ENCODE data around the gene NLGN1.

NLGN1 gene

GRCh38 chr3:173939331-173939730 is 541.8 kb downstream of the NLGN1 start:
- no peak overlapping the region for H3K27ac Mint-ChIP-seq
- H3K4me1 Mint-ChIP-seq (ENCODE audit: low read depth): no peaks in the 10 kb centered on the region
- no peaks in the 10 kb centered on the region for H3K27me3 Mint-ChIP-seq (ENCODE audit: low read depth)
- H3K9me3 Mint-ChIP-seq: no peaks in the 10 kb centered on the region
- H3K36me3 Mint-ChIP-seq (ENCODE audit: low read depth): no peaks in the 10 kb centered on the region
- H3K4me3 Mint-ChIP-seq: no peak overlapping the region
- no peak for DNase-seq (ENCODE audit: low spot score)

- DNase-seq (ENCODE audit: low spot score): no peak
- Mint-ChIP-seq H3K27ac (no peak overlapping the region), H3K27me3 (ENCODE audit: low read depth) (no peaks in the 10 kb centered on the region), H3K36me3 (ENCODE audit: low read depth) (no peaks in the 10 kb centered on the region), H3K4me1 (ENCODE audit: low read depth) (no peaks in the 10 kb centered on the region), H3K9me3 (no peaks in the 10 kb centered on the region), H3K4me3 (no peak overlapping the region)
Observed at GRCh38 chr3:173943264-173943663, 545.7 kb downstream of the NLGN1 start.

GRCh38 chr3:173945170-173945569 is 547.6 kb downstream of the NLGN1 start:
- H3K4me1 Mint-ChIP-seq (ENCODE audit: low read depth): no peaks in the 10 kb centered on the region
- no peak overlapping the region for H3K27ac Mint-ChIP-seq
- H3K9me3 Mint-ChIP-seq: no peaks in the 10 kb centered on the region
- no peak overlapping the region for H3K4me3 Mint-ChIP-seq
- H3K36me3 Mint-ChIP-seq (ENCODE audit: low read depth): no peaks in the 10 kb centered on the region
- DNase-seq (ENCODE audit: low spot score): no peak
- no peaks in the 10 kb centered on the region for H3K27me3 Mint-ChIP-seq (ENCODE audit: low read depth)

GRCh38 chr3:173945806-173946205 is 548.3 kb downstream of the NLGN1 start:
- H3K4me1 Mint-ChIP-seq (ENCODE audit: low read depth): no peaks in the 10 kb centered on the region

GRCh38 chr3:173954647-173955046 is 557.1 kb downstream of the NLGN1 start:
- no peak overlapping the region for H3K4me3 Mint-ChIP-seq
- H3K27ac Mint-ChIP-seq: no peak overlapping the region
- no peaks in the 10 kb centered on the region for H3K36me3 Mint-ChIP-seq (ENCODE audit: low read depth)
- no peaks in the 10 kb centered on the region for H3K4me1 Mint-ChIP-seq (ENCODE audit: low read depth)
- no peak for DNase-seq (ENCODE audit: low spot score)
- H3K9me3 Mint-ChIP-seq: no peaks in the 10 kb centered on the region
- H3K27me3 Mint-ChIP-seq (ENCODE audit: low read depth): no peaks in the 10 kb centered on the region

More at GRCh38 chr3:173945806-173946205, 548.3 kb downstream of the NLGN1 start:
- no peaks in the 10 kb centered on the region for H3K36me3 Mint-ChIP-seq (ENCODE audit: low read depth)
- no peaks in the 10 kb centered on the region for H3K9me3 Mint-ChIP-seq
- no peak overlapping the region for H3K27ac Mint-ChIP-seq
- no peak for DNase-seq (ENCODE audit: low spot score)
- no peak overlapping the region for H3K4me3 Mint-ChIP-seq
- H3K27me3 Mint-ChIP-seq (ENCODE audit: low read depth): no peaks in the 10 kb centered on the region

- H3K4me1 Mint-ChIP-seq (ENCODE audit: low read depth): no peaks in the 10 kb centered on the region
- no peaks in the 10 kb centered on the region for H3K27me3 Mint-ChIP-seq (ENCODE audit: low read depth)
- H3K9me3 Mint-ChIP-seq: no peaks in the 10 kb centered on the region
- H3K36me3 Mint-ChIP-seq (ENCODE audit: low read depth): no peaks in the 10 kb centered on the region
- DNase-seq (ENCODE audit: low spot score): no peak
- H3K4me3 Mint-ChIP-seq: no peak overlapping the region
- H3K27ac Mint-ChIP-seq: no peak overlapping the region
Observed at GRCh38 chr3:173957646-173958045, 560.1 kb downstream of the NLGN1 start.

GRCh38 chr3:173958805-173959204 is 561.3 kb downstream of the NLGN1 start:
- Mint-ChIP-seq H3K27me3 (ENCODE audit: low read depth) (no peaks in the 10 kb centered on the region), H3K4me3 (no peak overlapping the region), H3K9me3 (no peaks in the 10 kb centered on the region), H3K4me1 (ENCODE audit: low read depth) (no peaks in the 10 kb centered on the region), H3K27ac (no peak overlapping the region), H3K36me3 (ENCODE audit: low read depth) (no peaks in the 10 kb centered on the region)
- DNase-seq (ENCODE audit: low spot score): no peak

GRCh38 chr3:173970281-173970680 is 572.7 kb downstream of the NLGN1 start:
- Mint-ChIP-seq H3K4me1 (ENCODE audit: low read depth) (no peaks in the 10 kb centered on the region), H3K9me3 (no peaks in the 10 kb centered on the region), H3K4me3 (no peak overlapping the region), H3K27ac (no peak overlapping the region), H3K27me3 (ENCODE audit: low read depth) (no peaks in the 10 kb centered on the region), H3K36me3 (ENCODE audit: low read depth) (no peaks in the 10 kb centered on the region)
- no peak for DNase-seq (ENCODE audit: low spot score)

GRCh38 chr3:173976281-173976680 is 578.7 kb downstream of the NLGN1 start:
- Mint-ChIP-seq H3K36me3 (ENCODE audit: low read depth) (no peaks in the 10 kb centered on the region), H3K9me3 (no peaks in the 10 kb centered on the region), H3K27me3 (ENCODE audit: low read depth) (no peaks in the 10 kb centered on the region), H3K27ac (no peak overlapping the region), H3K4me3 (no peak overlapping the region), H3K4me1 (ENCODE audit: low read depth) (no peaks in the 10 kb centered on the region)
- no peak for DNase-seq (ENCODE audit: low spot score)

- no peaks in the 10 kb centered on the region for H3K36me3 Mint-ChIP-seq (ENCODE audit: low read depth)
- H3K4me3 Mint-ChIP-seq: no peak overlapping the region
- no peaks in the 10 kb centered on the region for H3K9me3 Mint-ChIP-seq
- H3K4me1 Mint-ChIP-seq (ENCODE audit: low read depth): no peaks in the 10 kb centered on the region
- no peaks in the 10 kb centered on the region for H3K27me3 Mint-ChIP-seq (ENCODE audit: low read depth)
- no peak overlapping the region for H3K27ac Mint-ChIP-seq
- DNase-seq (ENCODE audit: low spot score): no peak
Observed at GRCh38 chr3:173977747-173978146, 580.2 kb downstream of the NLGN1 start.

GRCh38 chr3:173983343-173983742 is 585.8 kb downstream of the NLGN1 start:
- Mint-ChIP-seq H3K9me3 (no peaks in the 10 kb centered on the region), H3K27me3 (ENCODE audit: low read depth) (no peaks in the 10 kb centered on the region), H3K4me1 (ENCODE audit: low read depth) (no peaks in the 10 kb centered on the region), H3K36me3 (ENCODE audit: low read depth) (no peaks in the 10 kb centered on the region), H3K4me3 (no peak overlapping the region), H3K27ac (no peak overlapping the region)
- no peak for DNase-seq (ENCODE audit: low spot score)

GRCh38 chr3:173986861-173987410 is 589.4 kb downstream of the NLGN1 start:
- Mint-ChIP-seq H3K27me3 (ENCODE audit: low read depth) (no peaks in the 10 kb centered on the region), H3K9me3 (no peaks in the 10 kb centered on the region), H3K4me3 (no peak overlapping the region), H3K27ac (no peak overlapping the region), H3K36me3 (ENCODE audit: low read depth) (no peaks in the 10 kb centered on the region), H3K4me1 (ENCODE audit: low read depth) (no peaks in the 10 kb centered on the region)
- no peak for DNase-seq (ENCODE audit: low spot score)

- Mint-ChIP-seq H3K4me3 (no peak overlapping the region), H3K4me1 (ENCODE audit: low read depth) (no peaks in the 10 kb centered on the region), H3K27me3 (ENCODE audit: low read depth) (no peaks in the 10 kb centered on the region), H3K27ac (no peak overlapping the region), H3K9me3 (no peaks in the 10 kb centered on the region), H3K36me3 (ENCODE audit: low read depth) (no peaks in the 10 kb centered on the region)
- DNase-seq (ENCODE audit: low spot score): no peak
Observed at GRCh38 chr3:173988909-173989308, 591.4 kb downstream of the NLGN1 start.

GRCh38 chr3:173992416-173992815 is 594.9 kb downstream of the NLGN1 start:
- Mint-ChIP-seq H3K27me3 (ENCODE audit: low read depth) (no peaks in the 10 kb centered on the region), H3K27ac (no peak overlapping the region), H3K4me1 (ENCODE audit: low read depth) (no peaks in the 10 kb centered on the region), H3K36me3 (ENCODE audit: low read depth) (no peaks in the 10 kb centered on the region), H3K4me3 (no peak overlapping the region), H3K9me3 (no peaks in the 10 kb centered on the region)
- DNase-seq (ENCODE audit: low spot score): no peak

GRCh38 chr3:173993299-173993698 is 595.8 kb downstream of the NLGN1 start:
- Mint-ChIP-seq H3K36me3 (ENCODE audit: low read depth) (no peaks in the 10 kb centered on the region), H3K27me3 (ENCODE audit: low read depth) (no peaks in the 10 kb centered on the region), H3K4me3 (no peak overlapping the region), H3K27ac (no peak overlapping the region), H3K4me1 (ENCODE audit: low read depth) (no peaks in the 10 kb centered on the region), H3K9me3 (no peaks in the 10 kb centered on the region)
- DNase-seq (ENCODE audit: low spot score): no peak

Data from T-helper 2 cell treated with Interferon-gamma antibody and Interleukin-4, amounts not matched to agents 5 μg/mL and 100 μg/mL, for 36 hours (primary cell).